Measurements from ENCODE around the gene CCSER2.
A peak's percentile ranks its signal among the peaks of the same experiment; 100 is the strongest.
"Not testable (repeated sequence)": the region's sequence is repeated elsewhere in the genome, so short reads cannot be mapped to it uniquely, and the experiment has no call there.

CCSER2 gene

GRCh38 chr10:84328418-84329195 lies at the start of gene CCSER2:
Gene CCSER2 (plus strand): TSS chr10:84328589. CDS start chr10:84371053, 42,464 bp downstream.
- ATAC-seq = peak; percentile 68 to 73

- ATAC-seq = not testable (repeated sequence)
Measured at GRCh38 chr10:84279876-84280475, 48.4 kb upstream of the CCSER2 start.

- no peak for ATAC-seq
Measured at GRCh38 chr10:84286695-84287094, 41.7 kb upstream of the CCSER2 start.

GRCh38 chr10:84288151-84288550 lies 40.2 kb upstream of the CCSER2 start:
- no peak for ATAC-seq

GRCh38 chr10:84289521-84290200 lies 38.7 kb upstream of the CCSER2 start:
- ATAC-seq = no peak

GRCh38 chr10:84290235-84290634 lies 38.2 kb upstream of the CCSER2 start:
- no peak for ATAC-seq

GRCh38 chr10:84291384-84291783 lies 37.0 kb upstream of the CCSER2 start:
- ATAC-seq = no peak

- ATAC-seq = no peak
Measured at GRCh38 chr10:84292502-84292901, 35.9 kb upstream of the CCSER2 start.

- no peak for ATAC-seq
Measured at GRCh38 chr10:84293171-84293570, 35.2 kb upstream of the CCSER2 start.

GRCh38 chr10:84293574-84294016 lies 34.8 kb upstream of the CCSER2 start:
- peak in 1 of 2 donors; percentile 25 for ATAC-seq

- peak; percentile 48 to 56 for ATAC-seq
Measured at GRCh38 chr10:84294766-84295447, 33.5 kb upstream of the CCSER2 start.

GRCh38 chr10:84296091-84296981 lies 32.1 kb upstream of the CCSER2 start:
- no peak for ATAC-seq

- no peak for ATAC-seq
Measured at GRCh38 chr10:84298057-84298456, 30.3 kb upstream of the CCSER2 start.

- no peak for ATAC-seq
Measured at GRCh38 chr10:84302223-84302622, 26.2 kb upstream of the CCSER2 start.

- peak; percentile 51 to 65 for ATAC-seq
Measured at GRCh38 chr10:84306751-84307384, 21.5 kb upstream of the CCSER2 start.

- no peak for ATAC-seq
Measured at GRCh38 chr10:84308021-84308420, 20.4 kb upstream of the CCSER2 start.

GRCh38 chr10:84308481-84309304 lies 19.7 kb upstream of the CCSER2 start:
- ATAC-seq = peak in 1 of 2 donors; percentile 41

GRCh38 chr10:84310470-84310869 lies 17.9 kb upstream of the CCSER2 start:
- no peak for ATAC-seq

- ATAC-seq = no peak
Measured at GRCh38 chr10:84311576-84311975, 16.8 kb upstream of the CCSER2 start.

GRCh38 chr10:84312816-84313215 lies 15.6 kb upstream of the CCSER2 start:
- no peak for ATAC-seq

- ATAC-seq = no peak
Measured at GRCh38 chr10:84314275-84314674, 14.1 kb upstream of the CCSER2 start.
